Epithelial cell of prostate (primary cell): ENCODE measurements around the gene IGF1R.

ENCODE experiments used
- DNase-seq: peaks from one replicate; pipeline ENCODE4 v3.0.0-alpha.2; 2011; ENCODE audit warnings: low read depth, low spot score
- H3K27ac ChIP-seq: fragments of 450-650 bp; 2 replicates; pipeline ENCODE4 v1.5.1; 2017; ENCODE audit warnings: mild to moderate bottlenecking

Gene IGF1R

GRCh38 chr15:98668566-98669308 lies 20.4 kb downstream of the IGF1R start:
- H3K27ac ChIP-seq, result peak overlapping the region; percentile 93
- DNase-seq, result peak; percentile 92

GRCh38 chr15:98669638-98670037 lies 21.3 kb downstream of the IGF1R start:
- no peak for DNase-seq
- peak overlapping the region; percentile 93 for H3K27ac ChIP-seq

GRCh38 chr15:98671060-98672008 lies 23.0 kb downstream of the IGF1R start:
- peak overlapping the region; percentile 93 for H3K27ac ChIP-seq
- DNase-seq, result no peak

GRCh38 chr15:98673133-98673532 lies 24.8 kb downstream of the IGF1R start:
- H3K27ac ChIP-seq, result no peak overlapping the region
- DNase-seq, result no peak

GRCh38 chr15:98674336-98674735 lies 26.0 kb downstream of the IGF1R start:
- DNase-seq, result no peak
- H3K27ac ChIP-seq, result no peak overlapping the region

- DNase-seq, result no peak
- no peak overlapping the region for H3K27ac ChIP-seq
Observed at GRCh38 chr15:98676586-98677270, 28.4 kb downstream of the IGF1R start.

- DNase-seq, result no peak
- no peak overlapping the region for H3K27ac ChIP-seq
Observed at GRCh38 chr15:98677345-98678059, 29.2 kb downstream of the IGF1R start.

GRCh38 chr15:98678484-98678883 lies 30.1 kb downstream of the IGF1R start:
- DNase-seq, result no peak
- no peak overlapping the region for H3K27ac ChIP-seq

- no peak for DNase-seq
- H3K27ac ChIP-seq, result no peak overlapping the region
Observed at GRCh38 chr15:98681061-98681460, 32.7 kb downstream of the IGF1R start.

- peak overlapping the region; percentile 89 for H3K27ac ChIP-seq
- peak; percentile 68 for DNase-seq
Observed at GRCh38 chr15:98682992-98683701, 34.8 kb downstream of the IGF1R start.

- H3K27ac ChIP-seq, result peak overlapping the region; percentile 89
- DNase-seq, result no peak
Observed at GRCh38 chr15:98683831-98684230, 35.5 kb downstream of the IGF1R start.

GRCh38 chr15:98684436-98684835 lies 36.1 kb downstream of the IGF1R start:
- no peak for DNase-seq
- peak overlapping the region; percentile 89 for H3K27ac ChIP-seq

GRCh38 chr15:98684995-98685525 lies 36.7 kb downstream of the IGF1R start:
- DNase-seq, result no peak
- peak overlapping the region; percentile 89 for H3K27ac ChIP-seq

- DNase-seq, result no peak
- no peak overlapping the region for H3K27ac ChIP-seq
Observed at GRCh38 chr15:98686983-98687382, 38.6 kb downstream of the IGF1R start.

- peak overlapping the region; percentile 41 for H3K27ac ChIP-seq
- no peak for DNase-seq
Observed at GRCh38 chr15:98689431-98689861, 41.1 kb downstream of the IGF1R start.

GRCh38 chr15:98690272-98690950 lies 42.1 kb downstream of the IGF1R start:
- H3K27ac ChIP-seq, result no peak overlapping the region
- DNase-seq, result no peak

GRCh38 chr15:98692213-98692612 lies 43.9 kb downstream of the IGF1R start:
- H3K27ac ChIP-seq, result no peak overlapping the region
- DNase-seq, result no peak

- DNase-seq, result no peak
- no peak overlapping the region for H3K27ac ChIP-seq
Observed at GRCh38 chr15:98694161-98694560, 45.8 kb downstream of the IGF1R start.

- H3K27ac ChIP-seq, result no peak overlapping the region
- no peak for DNase-seq
Observed at GRCh38 chr15:98698792-98699191, 50.5 kb downstream of the IGF1R start.
